Neural progenitor cell (in vitro differentiated cells): ENCODE measurements around the gene TMEM242. TPM values are rescaled to one million over a fixed set of nuclear protein-coding genes. Genes with fewer than 3 reads are reported as not detected.
A peak's percentile ranks its signal among the peaks of the same experiment; 100 is the strongest.

Source experiments
- DNase-seq: peaks from one replicate; pipeline ENCODE4 v3.0.0-alpha.2; 2016; ENCODE audit warnings: low spot score
- H2AFZ ChIP-seq: fragments of 200-600 bp; sonication (generic); replicated peaks from 2 replicates; pipeline ENCODE4 v1.6.1; 2016; ENCODE audit warnings: antibody characterized with exemption
- H3F3A ChIP-seq: fragments of 200-600 bp; sonication (generic); 2 replicates; pipeline ENCODE4 v1.6.1; 2016; ENCODE audit warnings: antibody characterized with exemption, low read depth
- H3K27ac ChIP-seq: fragments of 200-600 bp; sonication (generic); 2 replicates; pipeline ENCODE4 v1.5.1; 2016; ENCODE audit warnings: mild to moderate bottlenecking
- H3K27me3 ChIP-seq: fragments of 200-600 bp; sonication (generic); 2 replicates; pipeline ENCODE4 v1.6.1; 2016; ENCODE audit warnings: mild to moderate bottlenecking, moderate library complexity
- H3K36me3 ChIP-seq: fragments of 200-600 bp; sonication (generic); 2 replicates; pipeline ENCODE4 v1.5.1; 2016
- H3K4me1 ChIP-seq: fragments of 200-600 bp; sonication (generic); 2 replicates; pipeline ENCODE4 v1.6.1; 2016; ENCODE audit warnings: mixed run types
- H3K4me2 ChIP-seq: fragments of 200-600 bp; sonication (generic); 2 replicates; pipeline ENCODE4 v1.6.1; 2016
- H3K4me3 ChIP-seq: fragments of 200-600 bp; sonication (generic); 2 replicates; pipeline ENCODE4 v1.5.1; 2016
- H3K79me2 ChIP-seq: fragments of 200-600 bp; sonication (generic); 2 replicates; pipeline ENCODE4 v1.6.1; 2016; ENCODE audit warnings: low read depth
- H3K9ac ChIP-seq: fragments of 200-600 bp; sonication (generic); 2 replicates; pipeline ENCODE4 v1.6.1; 2016
- H3K9me3 ChIP-seq: fragments of 200-600 bp; sonication (generic); 2 replicates; pipeline ENCODE4 v1.5.1; 2016; ENCODE audit warnings: low read depth
- H4K20me1 ChIP-seq: fragments of 200-600 bp; sonication (generic); 2 replicates; pipeline ENCODE4 v1.6.1; 2016; ENCODE audit warnings: low read depth
- H3K27ac Mint-ChIP-seq: 3 replicates; pipeline ENCODE4 v1.8.0; 2021; ENCODE audit warnings: mixed read lengths
- H3K27me3 Mint-ChIP-seq: 2 replicates; pipeline ENCODE4 v1.8.0; 2022; ENCODE audit warnings: low read depth, mild to moderate bottlenecking, inconsistent platforms, moderate library complexity, mixed read lengths; ENCODE audit not compliant: insufficient read depth
- H3K36me3 Mint-ChIP-seq: 3 replicates; pipeline ENCODE4 v1.8.0; 2021; ENCODE audit warnings: mixed read lengths
- H3K4me1 Mint-ChIP-seq: 3 replicates; pipeline ENCODE4 v1.8.0; 2021; ENCODE audit warnings: mixed read lengths
- H3K4me3 Mint-ChIP-seq: 3 replicates; pipeline ENCODE4 v1.8.0; 2021; ENCODE audit warnings: mild to moderate bottlenecking, moderate library complexity, mixed read lengths
- H3K9me3 Mint-ChIP-seq: 3 replicates; pipeline ENCODE4 v1.8.0; 2020; ENCODE audit warnings: mixed read lengths
- EZH2 ChIP-seq: fragments of 200-600 bp; sonication (generic); IDR thresholded peaks from 2 replicates; pipeline ENCODE4 v1.6.1; 2017; ENCODE audit warnings: antibody characterized with exemption, mild to moderate bottlenecking, moderate library complexity
- EZH2phosphoT487 ChIP-seq: fragments of 200-600 bp; sonication (generic); IDR thresholded peaks from 2 replicates; pipeline ENCODE4 v1.6.1; 2017; ENCODE audit warnings: antibody characterized with exemption
- total RNA-seq: library from RNA; depleted of rRNA; stranded (reverse); fragments of >200 nt; gene quantifications from 2 replicates; pipeline ENCODE4 v1.2.3, GENCODE V29; 2015; ENCODE audit warnings: low replicate concordance
- TF ChIP-seq, protein P1 (sequence below): fragments of 200-600 bp; sonication (generic); IDR thresholded peaks from 2 replicates; pipeline ENCODE4 v1.5.1; 2017; ENCODE audit warnings: antibody characterized with exemption, mild to moderate bottlenecking

TMEM242 gene
- total RNA-seq, 1 donor from 2014 or later, result 9.9 TPM

DNA sequence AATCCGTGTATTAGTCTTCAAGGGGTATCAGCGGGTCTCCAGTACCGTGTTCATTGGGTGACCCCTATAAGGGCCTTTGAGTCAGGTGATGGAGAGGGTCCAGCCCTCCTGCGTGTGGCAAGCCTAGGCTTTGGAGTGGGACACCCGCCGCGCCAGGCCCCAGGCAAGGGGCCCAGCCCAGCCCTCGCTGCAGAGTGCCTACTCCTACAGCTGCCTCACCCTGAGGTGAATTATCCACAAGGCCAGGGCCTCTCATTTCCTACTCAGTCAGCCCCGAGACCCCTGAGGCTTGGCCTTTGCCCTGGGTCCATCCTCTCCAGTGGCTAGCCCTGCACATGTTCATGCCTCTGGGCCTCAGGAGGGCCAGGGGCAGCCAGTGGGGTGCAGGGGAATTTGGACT, 45.1 kb downstream of the TMEM242 start:
- peaks cover 32% of the 10 kb centered on the region for H3K4me1 Mint-ChIP-seq
- H3K4me3 Mint-ChIP-seq, result no peak overlapping the region
- no peak overlapping the region for H3K4me3 ChIP-seq
- H3K9ac ChIP-seq, result no peak overlapping the region
- peaks cover 22% of the 10 kb centered on the region for H3F3A ChIP-seq
- H3K36me3 Mint-ChIP-seq, result no peaks in the 10 kb centered on the region
- peaks cover 39% of the 10 kb centered on the region for H3K27me3 ChIP-seq
- no peak overlapping the region for H3K27ac Mint-ChIP-seq
- H3K27me3 Mint-ChIP-seq, result peaks cover 2% of the 10 kb centered on the region
- H3K9me3 Mint-ChIP-seq, result no peaks in the 10 kb centered on the region
- H2AFZ ChIP-seq, result no peak overlapping the region
- H4K20me1 ChIP-seq, result no peaks in the 10 kb centered on the region
- TF ChIP-seq EZH2 (no peak), EZH2phosphoT487 (no peak)
- TF ChIP-seq, protein P1, sequence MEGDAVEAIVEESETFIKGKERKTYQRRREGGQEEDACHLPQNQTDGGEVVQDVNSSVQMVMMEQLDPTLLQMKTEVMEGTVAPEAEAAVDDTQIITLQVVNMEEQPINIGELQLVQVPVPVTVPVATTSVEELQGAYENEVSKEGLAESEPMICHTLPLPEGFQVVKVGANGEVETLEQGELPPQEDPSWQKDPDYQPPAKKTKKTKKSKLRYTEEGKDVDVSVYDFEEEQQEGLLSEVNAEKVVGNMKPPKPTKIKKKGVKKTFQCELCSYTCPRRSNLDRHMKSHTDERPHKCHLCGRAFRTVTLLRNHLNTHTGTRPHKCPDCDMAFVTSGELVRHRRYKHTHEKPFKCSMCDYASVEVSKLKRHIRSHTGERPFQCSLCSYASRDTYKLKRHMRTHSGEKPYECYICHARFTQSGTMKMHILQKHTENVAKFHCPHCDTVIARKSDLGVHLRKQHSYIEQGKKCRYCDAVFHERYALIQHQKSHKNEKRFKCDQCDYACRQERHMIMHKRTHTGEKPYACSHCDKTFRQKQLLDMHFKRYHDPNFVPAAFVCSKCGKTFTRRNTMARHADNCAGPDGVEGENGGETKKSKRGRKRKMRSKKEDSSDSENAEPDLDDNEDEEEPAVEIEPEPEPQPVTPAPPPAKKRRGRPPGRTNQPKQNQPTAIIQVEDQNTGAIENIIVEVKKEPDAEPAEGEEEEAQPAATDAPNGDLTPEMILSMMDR, result no peak
- no peak overlapping the region for H3K27ac ChIP-seq
- H3K79me2 ChIP-seq, result no peaks in the 10 kb centered on the region
- no peaks in the 10 kb centered on the region for H3K36me3 ChIP-seq
- peaks cover 18% of the 10 kb centered on the region for H3K4me1 ChIP-seq
- no peak overlapping the region for H3K4me2 ChIP-seq
- H3K9me3 ChIP-seq, result no peaks in the 10 kb centered on the region
- DNase-seq, result no peak

DNA sequence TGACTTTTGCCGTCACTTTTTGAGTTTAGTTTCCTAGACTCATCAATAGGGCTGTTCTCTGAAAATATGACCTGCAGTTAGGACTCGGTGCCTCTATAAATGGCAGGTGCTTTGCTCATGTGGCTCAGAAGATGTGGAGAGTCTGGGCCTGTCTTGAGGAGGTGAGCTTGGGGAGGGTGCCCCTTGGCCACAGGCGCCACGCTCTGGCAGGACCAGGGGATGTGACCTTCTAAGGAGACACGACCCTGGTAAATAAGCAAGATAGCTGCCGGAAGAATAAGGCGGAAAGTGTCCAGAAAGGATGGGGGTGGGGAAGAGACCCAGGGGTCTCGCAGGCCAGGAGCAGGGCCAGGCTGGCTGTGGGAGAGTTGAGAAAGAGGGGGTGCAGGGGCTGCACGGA, 46.6 kb downstream of the TMEM242 start:
- no peak for TF ChIP-seq EZH2
- TF ChIP-seq EZH2phosphoT487, result no peak
- TF ChIP-seq, protein P1, result no peak
- H4K20me1 ChIP-seq, result no peaks in the 10 kb centered on the region
- Mint-ChIP-seq H3K4me1 (peaks cover 29% of the 10 kb centered on the region), H3K27ac (peak overlapping the region; percentile 75), H3K9me3 (no peaks in the 10 kb centered on the region), H3K4me3 (no peak overlapping the region), H3K36me3 (no peaks in the 10 kb centered on the region), H3K27me3 (peaks cover 2% of the 10 kb centered on the region)
- H3K4me2 ChIP-seq, result no peak overlapping the region
- peaks cover 41% of the 10 kb centered on the region for H3K27me3 ChIP-seq
- H3K9ac ChIP-seq, result no peak overlapping the region
- peaks cover 25% of the 10 kb centered on the region for H3F3A ChIP-seq
- H3K27ac ChIP-seq, result no peak overlapping the region
- no peaks in the 10 kb centered on the region for H3K79me2 ChIP-seq
- no peaks in the 10 kb centered on the region for H3K9me3 ChIP-seq
- H3K4me3 ChIP-seq, result no peak overlapping the region
- no peaks in the 10 kb centered on the region for H3K36me3 ChIP-seq
- H2AFZ ChIP-seq, result no peak overlapping the region
- no peak for DNase-seq
- peaks cover 18% of the 10 kb centered on the region for H3K4me1 ChIP-seq

DNA sequence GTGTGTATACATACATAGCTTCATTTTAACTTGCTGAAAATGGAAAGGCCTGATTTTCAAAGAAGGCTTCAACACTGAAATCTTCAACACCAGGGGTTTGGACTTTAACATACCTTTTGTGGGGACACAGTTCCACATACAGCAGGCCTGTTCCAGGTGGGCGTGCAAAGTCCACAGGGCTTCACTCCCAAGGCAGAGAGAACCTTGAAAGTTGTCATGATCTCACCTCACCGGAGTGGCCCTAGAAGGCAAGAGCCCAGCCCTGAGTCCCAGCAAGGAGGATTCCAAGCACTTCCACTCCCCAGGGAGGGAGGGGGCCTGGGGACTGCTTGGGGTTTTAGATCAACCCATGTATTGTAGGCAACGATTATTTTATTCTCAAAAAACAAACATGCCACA, 47.2 kb downstream of the TMEM242 start:
- Histone ChIP-seq H3K27ac (no peak overlapping the region), H4K20me1 (no peaks in the 10 kb centered on the region), H3K79me2 (no peaks in the 10 kb centered on the region), H3K4me1 (peaks cover 18% of the 10 kb centered on the region), H3K27me3 (peaks cover 41% of the 10 kb centered on the region), H3F3A (peaks cover 25% of the 10 kb centered on the region), H3K4me2 (no peak overlapping the region), H2AFZ (no peak overlapping the region), H3K9ac (no peak overlapping the region), H3K36me3 (no peaks in the 10 kb centered on the region), H3K4me3 (no peak overlapping the region), H3K9me3 (no peaks in the 10 kb centered on the region)
- H3K4me1 Mint-ChIP-seq, result peaks cover 29% of the 10 kb centered on the region
- no peaks in the 10 kb centered on the region for H3K36me3 Mint-ChIP-seq
- no peak for TF ChIP-seq EZH2phosphoT487
- TF ChIP-seq, protein P1, result no peak
- TF ChIP-seq EZH2, result no peak
- peaks cover 2% of the 10 kb centered on the region for H3K27me3 Mint-ChIP-seq
- H3K4me3 Mint-ChIP-seq, result no peak overlapping the region
- no peaks in the 10 kb centered on the region for H3K9me3 Mint-ChIP-seq
- DNase-seq, result no peak
- H3K27ac Mint-ChIP-seq, result no peak overlapping the region
